DND-41 (cell line): Measurements from ENCODE around the gene PRKAG2.

ENCODE experiments used
- ATAC-seq: fragments of 200-7000 bp; cut with Tn5 transposase; 3 replicates; pipeline ENCODE4 v1.9.1; 2021; ENCODE audit warnings: low read depth; ENCODE audit not compliant: insufficient read depth
- DNase-seq: peaks from one replicate; pipeline ENCODE4 v3.0.0-alpha.2; 2020
- H2AFZ ChIP-seq: 2 replicates; pipeline ENCODE4 v1.6.0; 2012; ENCODE audit warnings: low read depth, low read length
- H3K27ac ChIP-seq: 2 replicates; pipeline ENCODE4 v1.5.1; 2012; ENCODE audit warnings: low read length, inconsistent platforms
- H3K27me3 ChIP-seq: fragments of 200-600 bp; sonication (generic); 2 replicates; pipeline ENCODE4 v1.6.0; 2012; ENCODE audit warnings: low read length, mild to moderate bottlenecking, inconsistent platforms; ENCODE audit not compliant: insufficient read depth, poor library complexity
- H3K36me3 ChIP-seq: 2 replicates; pipeline ENCODE4 v1.5.1; 2012; ENCODE audit warnings: low read length, inconsistent platforms; ENCODE audit not compliant: insufficient read depth
- H3K4me1 ChIP-seq: 2 replicates; pipeline ENCODE4 v1.5.1; 2012; ENCODE audit warnings: mild to moderate bottlenecking, low read length; ENCODE audit not compliant: insufficient read depth
- H3K4me2 ChIP-seq: 2 replicates; pipeline ENCODE4 v1.6.0; 2012; ENCODE audit warnings: mild to moderate bottlenecking, moderate library complexity, low read length, inconsistent platforms; ENCODE audit not compliant: insufficient read depth
- H3K4me3 ChIP-seq, 2 experiments: fragments of 200-600 bp in 1 of 2; shearing (Covaris generic) in 1 of 2; 2 replicates each; pipeline ENCODE4 v1.5.1; 2012 to 2016; ENCODE audit warnings: inconsistent platforms in 2 of 2, low read length in 2 of 2, mild to moderate bottlenecking in 2 of 2, low read depth in 1 of 2, moderate library complexity in 1 of 2
- H3K79me2 ChIP-seq: 2 replicates; pipeline ENCODE4 v1.6.0; 2012; ENCODE audit warnings: low read length, inconsistent platforms; ENCODE audit not compliant: insufficient read depth
- H3K9ac ChIP-seq: 2 replicates; pipeline ENCODE4 v1.6.0; 2012; ENCODE audit warnings: low read depth, mild to moderate bottlenecking, inconsistent platforms, low read length, moderate library complexity
- H3K9me3 ChIP-seq: 2 replicates; pipeline ENCODE4 v1.5.1; 2012; ENCODE audit warnings: low read length, moderate library complexity, mild to moderate bottlenecking, inconsistent platforms; ENCODE audit not compliant: insufficient read depth, severe bottlenecking
- H4K20me1 ChIP-seq: 2 replicates; pipeline ENCODE4 v1.6.0; 2012; ENCODE audit warnings: low read length; ENCODE audit not compliant: insufficient read depth
- CTCF ChIP-seq: IDR thresholded peaks from 2 replicates; pipeline ENCODE4 v1.5.1; 2012; ENCODE audit warnings: borderline replicate concordance, low read length, moderate library complexity, mild to moderate bottlenecking; ENCODE audit not compliant: poor library complexity, severe bottlenecking; ENCODE audit errors: extremely low read depth
- EZH2 ChIP-seq: IDR thresholded peaks from 3 replicates; pipeline ENCODE4 v1.6.1; 2012; ENCODE audit warnings: borderline replicate concordance, low read depth, mild to moderate bottlenecking, moderate library complexity, low read length, inconsistent platforms; ENCODE audit not compliant: severe bottlenecking

The PRKAG2 gene

GRCh38 chr7:151861881-151862280 lies 15.0 kb downstream of the PRKAG2 start:
- H2AFZ ChIP-seq: no peak overlapping the region
- no peaks in the 10 kb centered on the region for H3K79me2 ChIP-seq
- ATAC-seq (no peak), DNase-seq (no peak)
- H4K20me1 ChIP-seq: no peaks in the 10 kb centered on the region; the same call in 1 of the 2 replicates
- H3K4me1 ChIP-seq: no peaks in the 10 kb centered on the region
- TF ChIP-seq EZH2 (no peak), CTCF (no peak)
- no peak overlapping the region for H3K4me3 ChIP-seq
- no peaks in the 10 kb centered on the region for H3K9me3 ChIP-seq
- no peak overlapping the region for H3K27ac ChIP-seq
- peaks cover 3% of the 10 kb centered on the region for H3K27me3 ChIP-seq
- no peak overlapping the region for H3K9ac ChIP-seq
- H3K36me3 ChIP-seq: no peaks in the 10 kb centered on the region
- no peak overlapping the region for H3K4me2 ChIP-seq

- Histone ChIP-seq H4K20me1 (no peaks in the 10 kb centered on the region; the same call in 1 of the 2 replicates), H3K27ac (no peak overlapping the region), H3K4me3 (no peak overlapping the region), H3K9ac (no peak overlapping the region), H3K4me2 (no peak overlapping the region), H3K79me2 (no peaks in the 10 kb centered on the region), H3K36me3 (no peaks in the 10 kb centered on the region), H3K9me3 (no peaks in the 10 kb centered on the region), H3K27me3 (peaks cover 3% of the 10 kb centered on the region), H2AFZ (no peak overlapping the region), H3K4me1 (no peaks in the 10 kb centered on the region)
- no peak for DNase-seq
- TF ChIP-seq EZH2: no peak
- TF ChIP-seq CTCF: no peak
- no peak for ATAC-seq
These were observed 16.1 kb downstream of the PRKAG2 start for GRCh38 chr7:151860771-151861170.

- no peaks in the 10 kb centered on the region; the same call in 1 of the 2 replicates for H4K20me1 ChIP-seq
- DNase-seq (no peak), ATAC-seq (no peak)
These were observed 16.8 kb downstream of the PRKAG2 start for GRCh38 chr7:151859948-151860685.

More at GRCh38 chr7:151859948-151860685, 16.8 kb downstream of the PRKAG2 start:
- H3K9ac ChIP-seq: no peak overlapping the region
- no peak overlapping the region for H2AFZ ChIP-seq
- H3K4me2 ChIP-seq: no peak overlapping the region
- H3K27ac ChIP-seq: no peak overlapping the region
- H3K9me3 ChIP-seq: no peaks in the 10 kb centered on the region
- TF ChIP-seq CTCF (no peak), EZH2 (no peak)
- H3K27me3 ChIP-seq: peaks cover 3% of the 10 kb centered on the region
- H3K79me2 ChIP-seq: no peaks in the 10 kb centered on the region
- no peaks in the 10 kb centered on the region for H3K4me1 ChIP-seq
- no peak overlapping the region for H3K4me3 ChIP-seq
- H3K36me3 ChIP-seq: no peaks in the 10 kb centered on the region
